HG03575 (cell line): Measurements from ENCODE around the gene MEF2A.
"Not testable (repeated sequence)": the region's sequence is repeated elsewhere in the genome, so short reads cannot be mapped to it uniquely, and the experiment has no call there.

Source experiments
- ATAC-seq: cut with Tn5 transposase; IDR thresholded peaks from one replicate; pipeline ENCODE4 v1.9.1; 2021; ENCODE audit not compliant: unreplicated experiment, insufficient number of reproducible peaks, low FRiP score; ENCODE audit errors: extremely low read depth

Gene MEF2A

DNA sequence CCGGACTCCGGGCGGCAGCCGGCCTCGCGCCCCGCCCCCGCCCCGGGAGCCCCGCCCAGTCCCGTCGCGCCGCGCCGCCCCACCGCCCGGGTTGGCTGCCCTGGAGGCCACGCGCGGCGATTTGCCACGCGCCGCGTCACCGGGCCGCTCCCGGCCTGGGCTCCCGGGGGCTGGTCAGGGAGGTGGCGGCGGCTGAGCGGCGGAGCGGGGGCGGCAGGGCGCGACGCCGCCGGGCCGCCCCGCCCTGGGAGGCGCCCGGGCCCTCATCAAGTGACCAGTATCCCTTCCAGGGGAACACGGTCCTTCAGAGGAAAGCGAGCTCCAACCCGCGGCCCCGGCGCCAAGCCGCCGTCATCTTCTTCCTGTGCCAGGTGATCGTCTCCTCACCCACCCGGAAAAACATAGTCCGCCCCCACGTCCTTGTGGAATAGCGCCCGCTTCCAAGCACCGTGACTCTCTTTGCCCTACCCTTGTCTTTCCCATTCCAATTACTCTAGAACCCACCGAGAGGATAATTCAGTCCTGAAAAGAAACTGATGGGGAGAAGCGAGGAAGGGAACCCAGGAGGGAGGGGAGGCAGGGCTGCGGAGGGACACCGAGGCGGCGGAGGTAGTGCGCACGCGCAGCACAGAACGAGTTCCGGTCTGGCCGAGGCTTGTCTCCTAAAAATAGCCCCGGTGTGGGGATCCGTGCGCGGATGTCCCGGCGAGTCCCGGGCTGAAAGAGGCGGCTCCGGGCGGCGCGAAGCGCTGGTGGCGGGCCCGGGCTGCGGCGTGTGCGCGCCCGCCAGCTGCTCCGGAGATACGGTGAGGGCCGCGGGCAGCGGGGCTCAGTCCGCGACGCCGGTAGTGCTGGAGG is at the start of gene MEF2A:
TSS of gene MEF2A (plus strand) at position 686 of the 858 bp plus-strand sequence. CDS start 67,136 bp downstream, outside the sequence.
- ATAC-seq: no peak

DNA sequence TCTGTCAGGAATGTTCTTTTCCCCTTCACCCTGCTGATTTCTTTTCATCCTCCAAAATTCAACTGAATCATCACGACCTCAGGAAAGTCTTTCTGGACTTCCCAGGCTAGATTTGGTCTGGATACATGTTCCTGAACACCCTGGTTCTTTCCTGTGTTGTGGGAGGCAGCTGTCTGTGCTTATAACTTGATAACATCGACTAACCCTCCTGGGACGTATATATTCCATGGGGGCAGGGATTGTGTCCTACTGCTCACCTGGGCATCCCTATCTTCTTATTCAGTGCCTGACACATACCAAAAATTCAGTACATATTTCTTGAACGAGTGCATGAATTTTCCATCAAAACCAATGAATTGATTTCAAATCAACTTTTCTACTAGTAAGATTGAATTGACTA is 47.6 kb upstream of the MEF2A start:
- ATAC-seq: no peak

GRCh38 chr15:99519366-99519765 is 46.4 kb upstream of the MEF2A start:
- ATAC-seq: not testable (repeated sequence)

- no peak for ATAC-seq
These were observed 43.5 kb upstream of the MEF2A start for GRCh38 chr15:99522288-99522687.

GRCh38 chr15:99526176-99526575 is 39.6 kb upstream of the MEF2A start:
- ATAC-seq: no peak

- no peak for ATAC-seq
These were observed 39.1 kb upstream of the MEF2A start for GRCh38 chr15:99526671-99527070.

GRCh38 chr15:99536422-99537040 is 29.3 kb upstream of the MEF2A start:
- ATAC-seq: no peak

DNA sequence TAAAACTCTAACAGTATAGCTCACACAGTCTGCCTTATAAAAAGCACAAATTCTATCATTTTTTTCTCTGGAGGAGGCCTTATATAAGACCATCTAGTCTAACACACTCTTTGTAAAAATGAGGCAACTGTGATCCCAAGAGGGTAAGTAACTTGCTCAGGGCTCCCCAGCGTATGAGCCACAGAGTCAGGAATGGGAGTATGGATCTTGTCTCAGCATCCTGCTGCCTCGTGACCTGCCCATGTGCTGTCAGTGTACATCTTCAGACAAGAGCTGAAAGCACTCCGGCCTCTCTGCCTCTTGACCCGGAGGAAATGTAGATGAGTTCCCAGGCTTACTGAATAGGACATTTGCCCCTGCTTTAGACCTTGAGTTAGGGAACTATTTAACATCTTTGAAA is 28.4 kb upstream of the MEF2A start:
- ATAC-seq: no peak

GRCh38 chr15:99538261-99538660 is 27.5 kb upstream of the MEF2A start:
- ATAC-seq: no peak

- no peak for ATAC-seq
These were observed 23.0 kb upstream of the MEF2A start for GRCh38 chr15:99542828-99543227.

DNA sequence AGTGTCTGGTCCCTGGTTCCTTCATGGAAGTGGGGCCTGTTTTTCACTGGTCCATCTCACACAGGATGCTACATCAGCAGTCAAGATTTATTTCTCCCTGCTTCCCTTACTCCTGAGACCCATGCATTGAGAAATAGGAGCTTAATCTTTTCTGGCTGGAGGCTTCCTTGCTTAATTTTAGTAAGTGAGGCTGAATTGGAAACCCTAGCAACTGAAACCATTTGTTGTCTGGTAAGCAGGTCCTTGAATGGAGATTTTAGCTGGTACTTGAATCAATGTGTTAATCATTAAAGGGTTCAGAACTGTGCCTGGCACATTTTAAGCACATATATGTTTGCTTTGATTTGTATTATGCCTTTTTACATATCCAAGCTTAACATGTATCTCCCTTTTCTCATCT is 20.2 kb upstream of the MEF2A start:
- no peak for ATAC-seq

- no peak for ATAC-seq
These were observed 19.2 kb upstream of the MEF2A start for GRCh38 chr15:99546441-99547100.

- ATAC-seq: no peak
These were observed 18.3 kb upstream of the MEF2A start for GRCh38 chr15:99547517-99547916.

DNA sequence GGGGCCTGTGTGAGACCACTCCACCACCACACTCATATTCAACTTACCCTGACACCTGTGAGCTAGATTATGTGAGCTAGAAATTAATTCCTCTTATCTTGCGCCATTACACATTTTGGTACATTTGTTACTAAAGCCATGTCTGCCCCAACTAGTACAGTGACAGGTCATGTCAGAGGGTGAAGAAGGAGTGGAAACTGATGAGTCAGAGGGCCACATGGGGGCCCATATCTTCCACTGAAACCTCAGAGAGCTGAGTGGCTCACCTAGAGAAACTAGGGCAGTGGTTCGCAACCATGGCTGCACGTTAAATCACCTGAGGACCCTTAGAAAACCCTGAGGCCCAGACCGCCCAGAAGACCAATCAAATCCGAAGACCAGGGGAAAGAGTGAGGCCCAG is 15.7 kb upstream of the MEF2A start:
- no peak for ATAC-seq

- no peak for ATAC-seq
These were observed 13.7 kb upstream of the MEF2A start for GRCh38 chr15:99552111-99552510.

GRCh38 chr15:99554880-99555488 is 10.8 kb upstream of the MEF2A start:
- no peak for ATAC-seq

DNA sequence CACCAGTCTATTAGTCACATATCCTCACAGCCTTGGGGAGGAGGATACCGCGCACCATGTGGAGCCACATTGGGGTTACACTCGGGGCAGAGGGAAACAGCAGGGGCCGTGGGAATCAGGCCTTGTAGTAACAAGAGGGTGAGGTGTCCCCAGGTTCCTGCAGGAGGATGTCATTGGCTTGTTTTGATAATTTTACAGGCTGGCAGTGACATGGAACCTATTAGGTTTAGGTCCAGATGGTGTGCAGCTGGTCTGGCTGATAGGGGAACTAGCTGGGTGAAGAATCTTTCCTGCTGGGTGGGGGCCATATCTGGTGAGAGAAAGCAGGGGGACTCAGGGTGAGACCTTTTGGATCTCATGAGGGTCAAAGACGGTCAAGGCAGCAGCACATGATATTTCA is 9.8 kb upstream of the MEF2A start:
- ATAC-seq: no peak

GRCh38 chr15:99556578-99556977 is 9.2 kb upstream of the MEF2A start:
- ATAC-seq: no peak

DNA sequence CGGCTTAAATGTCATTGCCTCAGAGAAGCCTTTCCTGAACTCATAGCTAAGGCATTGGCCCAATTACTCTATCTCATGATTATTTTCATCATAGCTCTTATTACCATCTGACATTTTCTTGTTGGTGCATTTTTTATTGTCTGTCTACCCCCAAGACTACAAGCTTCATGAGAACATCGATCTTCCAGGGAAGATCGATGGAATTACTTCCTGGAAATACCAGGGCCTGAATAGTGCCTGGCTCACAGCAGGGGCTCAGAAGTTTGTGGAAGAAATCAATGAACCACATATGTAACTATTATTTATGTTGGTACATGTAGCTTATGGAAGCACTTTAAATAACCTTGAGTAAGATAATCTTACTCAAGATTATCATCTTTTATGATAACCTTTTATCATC is 7.7 kb upstream of the MEF2A start:
- no peak for ATAC-seq

DNA sequence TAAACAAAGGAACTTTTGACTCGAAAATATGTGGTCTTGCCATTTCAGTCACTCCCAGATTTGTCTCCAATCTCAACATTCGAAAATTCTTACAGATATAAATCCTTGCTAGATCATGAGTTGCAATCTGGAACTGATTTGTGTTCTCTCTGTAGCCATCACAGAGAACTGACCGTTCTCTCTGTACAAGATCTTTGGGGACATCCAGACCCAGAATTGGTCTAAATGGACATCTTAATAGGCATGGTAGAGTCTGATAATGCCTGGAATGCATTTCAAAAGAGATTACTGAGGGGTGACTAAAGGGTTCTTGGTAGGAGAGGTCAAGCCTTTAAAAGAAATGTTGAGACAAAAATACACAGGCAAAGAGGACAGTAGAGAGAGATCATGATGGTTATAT is 7.2 kb upstream of the MEF2A start:
- ATAC-seq: no peak
